OCI-LY3 (cell line): ENCODE measurements around the gene CD300LB.
A peak's percentile ranks its signal among the peaks of the same experiment; 100 is the strongest.
"Not testable (repeated sequence)": the region's sequence is repeated elsewhere in the genome, so short reads cannot be mapped to it uniquely, and the experiment has no call there.

Experiments
- H2AFZ ChIP-seq: fragments of 200-600, 300-600 bp; shearing (Covaris generic); 2 replicates; pipeline ENCODE4 v1.6.0; 2014; ENCODE audit warnings: antibody characterized with exemption, low read depth, low read length
- H3K27ac ChIP-seq: fragments of 200-600, 300-600 bp; sonication (generic); 2 replicates; pipeline ENCODE4 v1.5.1; 2014; ENCODE audit warnings: mild to moderate bottlenecking, low read length, moderate library complexity, mixed read lengths
- H3K27me3 ChIP-seq: fragments of 200-600, 300-600 bp; sonication (generic); 2 replicates; pipeline ENCODE4 v1.6.1; 2014; ENCODE audit warnings: low read depth, low read length, mixed read lengths
- H3K36me3 ChIP-seq: fragments of 200-600, 300-600 bp; sonication (generic); replicated peaks from 2 replicates; pipeline ENCODE3; 2014; ENCODE audit warnings: low read depth, low read length, mixed read lengths
- H3K4me1 ChIP-seq: fragments of 300-600, 200-600 bp; sonication (generic); 2 replicates; pipeline ENCODE4 v1.6.1; 2014; ENCODE audit warnings: low read length, mixed read lengths
- H3K4me2 ChIP-seq: fragments of 200-600, 300-600 bp; sonication (generic); 2 replicates; pipeline ENCODE4 v1.6.1; 2014; ENCODE audit warnings: low read length, mixed read lengths
- H3K4me3 ChIP-seq: fragments of 300-600, 200-600 bp; sonication (generic); 2 replicates; pipeline ENCODE4 v1.5.1; 2014; ENCODE audit warnings: antibody characterized with exemption, mild to moderate bottlenecking, low read length, moderate library complexity
- H3K79me2 ChIP-seq: fragments of 300-600, 200-600 bp; shearing (Covaris generic); 2 replicates; pipeline ENCODE4 v1.6.1; 2014; ENCODE audit warnings: mild to moderate bottlenecking, low read length, mixed read lengths
- H3K9ac ChIP-seq: fragments of 300-600, 200-600 bp; shearing (Covaris generic); 2 replicates; pipeline ENCODE4 v1.6.0; 2014; ENCODE audit warnings: mild to moderate bottlenecking, low read length, moderate library complexity
- H3K9me3 ChIP-seq: fragments of 200-600, 300-600 bp; shearing (Covaris generic); 2 replicates; pipeline ENCODE4 v1.6.1; 2014; ENCODE audit warnings: low read length, mixed read lengths; ENCODE audit not compliant: insufficient read depth
- H4K20me1 ChIP-seq: fragments of 200-600, 300-600 bp; sonication (generic); 2 replicates; pipeline ENCODE4 v1.6.1; 2016; ENCODE audit warnings: low read length, mixed read lengths; ENCODE audit not compliant: insufficient read depth
- EZH2phosphoT487 ChIP-seq: fragments of 200-600 bp; shearing (Covaris generic); IDR thresholded peaks from 2 replicates; pipeline ENCODE4 v1.6.1; 2018; ENCODE audit warnings: antibody characterized with exemption, mixed run types, low read depth
- TF ChIP-seq, protein P1 (sequence below): fragments of 200-600, 300-600 bp; sonication (generic); IDR thresholded peaks from 2 replicates; pipeline ENCODE4 v1.5.1; 2014; ENCODE audit warnings: antibody characterized with exemption, low read length, low read depth

CD300LB gene

DNA sequence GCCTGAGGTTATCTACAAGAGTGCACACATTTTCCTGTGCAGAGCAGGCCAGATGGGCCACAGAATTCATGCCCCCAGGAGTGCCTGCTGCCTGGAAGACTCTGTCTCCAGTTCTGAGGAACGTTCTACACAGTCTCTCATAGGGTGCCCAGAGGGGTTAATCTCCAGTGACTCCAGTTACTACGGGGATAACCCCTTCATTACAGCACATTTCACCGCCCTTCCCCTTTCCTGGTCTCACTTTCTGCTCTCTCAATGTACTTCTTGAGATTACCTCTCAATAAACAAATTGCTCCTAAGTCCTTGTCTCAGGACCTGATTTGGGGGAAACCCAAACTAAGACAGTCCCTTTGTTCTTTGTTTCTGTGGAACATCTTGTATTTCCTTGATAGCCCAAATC, 30.3 kb upstream of the CD300LB start:
- Histone ChIP-seq H4K20me1 (no peaks in the 10 kb centered on the region), H3K4me2 (peak overlapping the region; percentile 61), H3K27ac (peak overlapping the region; percentile 17; the same call in 1 of the 2 replicates), H2AFZ (no peak overlapping the region), H3K4me1 (peaks cover 55% of the 10 kb centered on the region), H3K9me3 (no peaks in the 10 kb centered on the region), H3K9ac (peak overlapping the region; percentile 37; the same call in 1 of the 2 replicates), H3K79me2 (no peaks in the 10 kb centered on the region), H3K36me3 (no peaks in the 10 kb centered on the region), H3K4me3 (peak overlapping the region; percentile 19; the same call in 1 of the 2 replicates), H3K27me3 (0 out of 2 replicates have a peak, but pooled peaks cover 7% of the 10 kb centered on the region)
- no peak for TF ChIP-seq EZH2phosphoT487
- TF ChIP-seq, protein P1, sequence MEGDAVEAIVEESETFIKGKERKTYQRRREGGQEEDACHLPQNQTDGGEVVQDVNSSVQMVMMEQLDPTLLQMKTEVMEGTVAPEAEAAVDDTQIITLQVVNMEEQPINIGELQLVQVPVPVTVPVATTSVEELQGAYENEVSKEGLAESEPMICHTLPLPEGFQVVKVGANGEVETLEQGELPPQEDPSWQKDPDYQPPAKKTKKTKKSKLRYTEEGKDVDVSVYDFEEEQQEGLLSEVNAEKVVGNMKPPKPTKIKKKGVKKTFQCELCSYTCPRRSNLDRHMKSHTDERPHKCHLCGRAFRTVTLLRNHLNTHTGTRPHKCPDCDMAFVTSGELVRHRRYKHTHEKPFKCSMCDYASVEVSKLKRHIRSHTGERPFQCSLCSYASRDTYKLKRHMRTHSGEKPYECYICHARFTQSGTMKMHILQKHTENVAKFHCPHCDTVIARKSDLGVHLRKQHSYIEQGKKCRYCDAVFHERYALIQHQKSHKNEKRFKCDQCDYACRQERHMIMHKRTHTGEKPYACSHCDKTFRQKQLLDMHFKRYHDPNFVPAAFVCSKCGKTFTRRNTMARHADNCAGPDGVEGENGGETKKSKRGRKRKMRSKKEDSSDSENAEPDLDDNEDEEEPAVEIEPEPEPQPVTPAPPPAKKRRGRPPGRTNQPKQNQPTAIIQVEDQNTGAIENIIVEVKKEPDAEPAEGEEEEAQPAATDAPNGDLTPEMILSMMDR = no peak

DNA sequence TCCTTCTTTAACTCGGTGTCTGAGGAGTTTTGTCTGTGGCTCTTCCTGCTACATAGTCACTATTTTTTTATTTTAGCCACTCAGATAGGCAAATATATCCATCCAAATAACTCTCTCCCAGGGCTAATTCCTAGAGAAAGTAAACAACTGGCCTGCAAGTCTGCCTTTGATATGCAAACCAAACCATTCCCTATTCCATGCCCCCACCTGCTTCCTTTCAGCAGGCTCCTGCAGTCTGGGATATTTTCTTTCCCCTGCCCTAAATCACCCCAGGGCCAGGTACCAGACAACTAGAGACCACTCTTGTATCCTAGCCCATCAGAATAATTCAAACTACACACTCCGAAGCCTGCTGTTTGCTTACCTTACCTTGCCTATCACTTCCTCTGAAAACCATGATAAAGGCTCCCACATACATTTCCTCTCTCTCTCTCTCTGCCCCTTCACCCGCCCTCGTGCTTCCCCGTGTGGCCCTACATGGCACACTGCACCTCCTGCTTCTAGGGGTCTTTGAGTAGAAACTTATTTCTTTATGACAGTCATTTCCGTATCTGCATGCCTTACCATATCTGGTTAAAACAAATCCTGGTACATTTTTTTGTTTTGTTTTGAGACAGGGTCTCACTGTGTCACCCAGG, 27.7 kb upstream of the CD300LB start:
- Histone ChIP-seq H3K4me1 (peaks cover 51% of the 10 kb centered on the region), H3K9ac (peak overlapping the region; percentile 22; the same call in 1 of the 2 replicates), H3K27ac (peak overlapping the region; percentile 73), H3K4me2 (peak overlapping the region; percentile 50), H3K4me3 (peak overlapping the region; percentile 28), H3K27me3 (peaks cover 11% of the 10 kb centered on the region), H3K9me3 (no peaks in the 10 kb centered on the region), H2AFZ (no peak overlapping the region), H4K20me1 (no peaks in the 10 kb centered on the region), H3K36me3 (no peaks in the 10 kb centered on the region), H3K79me2 (no peaks in the 10 kb centered on the region)
- TF ChIP-seq, protein P1 = no peak
- no peak for TF ChIP-seq EZH2phosphoT487

DNA sequence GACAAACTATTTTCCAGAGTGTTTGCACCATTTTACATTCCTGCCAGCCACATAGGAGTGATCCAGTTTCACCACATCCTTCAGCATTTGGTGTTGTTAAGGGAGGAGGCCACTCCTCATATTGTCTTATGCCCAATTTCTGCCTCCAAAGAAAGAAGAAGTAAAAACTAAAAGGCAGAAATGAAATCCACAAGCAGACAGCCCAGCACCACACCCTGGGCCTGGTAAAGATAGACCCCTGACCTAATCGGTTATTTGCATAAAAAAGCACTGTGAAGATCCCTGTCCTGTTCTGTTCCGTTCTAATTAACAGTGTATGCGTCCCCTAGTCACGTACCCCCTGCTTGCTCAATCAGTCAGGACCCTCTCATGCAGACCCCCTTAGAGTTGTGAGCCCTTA, 27.1 kb upstream of the CD300LB start:
- H3K27me3 ChIP-seq = peaks cover 15% of the 10 kb centered on the region
- H3K79me2 ChIP-seq, H4K20me1 ChIP-seq, H3K9me3 ChIP-seq, H3K36me3 ChIP-seq, H2AFZ ChIP-seq: not testable (repeated sequence)
- peak overlapping the region; percentile 22; the same call in 1 of the 2 replicates for H3K9ac ChIP-seq
- peak overlapping the region; percentile 73 for H3K27ac ChIP-seq
- H3K4me3 ChIP-seq = peak overlapping the region; percentile 28; the same call in 1 of the 2 replicates
- H3K4me1 ChIP-seq = peaks cover 51% of the 10 kb centered on the region
- H3K4me2 ChIP-seq = peak overlapping the region; percentile 50

DNA sequence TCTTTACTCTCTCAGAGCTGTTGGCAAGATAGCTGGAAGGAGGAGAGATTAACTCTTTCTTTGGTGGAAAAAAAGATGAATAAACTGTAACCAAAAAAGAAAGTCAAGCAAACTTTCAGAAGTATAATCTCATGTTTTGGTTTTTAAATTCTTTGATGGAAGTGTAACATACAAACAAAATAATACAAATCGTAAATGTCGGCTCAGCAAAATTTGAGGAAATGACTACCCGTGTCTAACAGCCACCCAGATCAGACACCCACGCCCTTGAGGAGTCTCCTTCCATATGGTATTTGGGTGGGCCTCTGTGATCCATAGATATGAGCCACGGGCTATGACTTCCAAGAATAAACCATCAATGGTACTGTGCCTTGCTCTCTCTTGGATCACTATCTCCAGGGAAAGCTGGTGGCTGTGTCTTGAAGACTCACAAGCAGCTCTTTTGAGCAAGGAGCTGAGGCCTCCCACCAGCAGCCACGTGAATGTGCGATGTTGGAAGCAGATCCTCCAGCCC, 24.2 kb upstream of the CD300LB start:
- H2AFZ ChIP-seq = no peak overlapping the region
- peaks cover 33% of the 10 kb centered on the region for H3K4me1 ChIP-seq
- no peaks in the 10 kb centered on the region for H4K20me1 ChIP-seq
- peaks cover 24% of the 10 kb centered on the region for H3K27me3 ChIP-seq
- no peaks in the 10 kb centered on the region for H3K36me3 ChIP-seq
- H3K4me3 ChIP-seq = no peak overlapping the region
- H3K27ac ChIP-seq = no peak overlapping the region
- H3K79me2 ChIP-seq = no peaks in the 10 kb centered on the region
- no peak overlapping the region for H3K9ac ChIP-seq
- no peaks in the 10 kb centered on the region for H3K9me3 ChIP-seq
- no peak overlapping the region for H3K4me2 ChIP-seq
- TF ChIP-seq EZH2phosphoT487 = no peak
- TF ChIP-seq, protein P1 = no peak
